DMS153 treated with DMSO at 0.1 percent for 48 hours (cell line): Measurements from ENCODE around the gene CGB3.
"Not testable (repeated sequence)": the region's sequence is repeated elsewhere in the genome, so short reads cannot be mapped to it uniquely, and the experiment has no call there.

Experiments
- DNase-seq: peaks from one replicate; lab custom pipeline; 2025; ENCODE audit not compliant: unreplicated experiment; lab: John Stamatoyannopoulos, UW

The CGB3 gene

GRCh38 chr19:49042666-49043065 is 18.5 kb upstream of the CGB3 start:
- DNase-seq = not testable (repeated sequence)

- no peak for DNase-seq
Measured at GRCh38 chr19:49042177-49042576, 18.0 kb upstream of the CGB3 start.

GRCh38 chr19:49039736-49040135 is 15.6 kb upstream of the CGB3 start:
- not testable (repeated sequence) for DNase-seq

GRCh38 chr19:49038557-49039276 is 14.6 kb upstream of the CGB3 start:
- not testable (repeated sequence) for DNase-seq

- not testable (repeated sequence) for DNase-seq
Measured at GRCh38 chr19:49038111-49038510, 14.0 kb upstream of the CGB3 start.

- DNase-seq = not testable (repeated sequence)
Measured at GRCh38 chr19:49036815-49037214, 12.7 kb upstream of the CGB3 start, which contains the start of gene CGB1. TSS of gene CGB1 (minus strand) at chr19:49036895. CDS start at chr19:49036711, 184 bp downstream.

GRCh38 chr19:49031642-49032301 is 7.6 kb upstream of the CGB3 start, which contains the start of gene CGB2:
TSS of gene CGB2 (plus strand) at chr19:49031890. CDS start at chr19:49032096, 206 bp downstream.
- not testable (repeated sequence) for DNase-seq

- not testable (repeated sequence) for DNase-seq
Measured at GRCh38 chr19:49030323-49030722, 6.2 kb upstream of the CGB3 start.

GRCh38 chr19:49029749-49030148 is 5.6 kb upstream of the CGB3 start:
- DNase-seq = not testable (repeated sequence)

- DNase-seq = not testable (repeated sequence)
Measured at GRCh38 chr19:49028686-49029085, 4.6 kb upstream of the CGB3 start.

GRCh38 chr19:49025599-49025998 is 1.5 kb upstream of the CGB3 start:
- DNase-seq = not testable (repeated sequence)

- not testable (repeated sequence) for DNase-seq
Measured at GRCh38 chr19:49025088-49025487, 955 bp upstream of the CGB3 start.

- DNase-seq = no peak
Measured at GRCh38 chr19:49022116-49022515, 2.0 kb downstream of the CGB3 start.

- no peak for DNase-seq
Measured at GRCh38 chr19:49020931-49021895, 2.9 kb downstream of the CGB3 start.

- DNase-seq = no peak
Measured at GRCh38 chr19:49020342-49020741, 3.8 kb downstream of the CGB3 start.

GRCh38 chr19:49019242-49019932 is 4.7 kb downstream of the CGB3 start:
- peak; percentile 42 for DNase-seq

- not testable (repeated sequence) for DNase-seq
Measured at GRCh38 chr19:49018388-49019241, 5.5 kb downstream of the CGB3 start.

- no peak for DNase-seq
Measured at GRCh38 chr19:49017666-49018351, 6.3 kb downstream of the CGB3 start.
